ENCODE measurements around the gene STXBP6. TPM values are rescaled to one million over a fixed set of nuclear protein-coding genes. Genes with fewer than 3 reads are reported as not detected.

STXBP6 gene
- total RNA-seq, 1 experiment from 2014 or later: 6.4 TPM

DNA sequence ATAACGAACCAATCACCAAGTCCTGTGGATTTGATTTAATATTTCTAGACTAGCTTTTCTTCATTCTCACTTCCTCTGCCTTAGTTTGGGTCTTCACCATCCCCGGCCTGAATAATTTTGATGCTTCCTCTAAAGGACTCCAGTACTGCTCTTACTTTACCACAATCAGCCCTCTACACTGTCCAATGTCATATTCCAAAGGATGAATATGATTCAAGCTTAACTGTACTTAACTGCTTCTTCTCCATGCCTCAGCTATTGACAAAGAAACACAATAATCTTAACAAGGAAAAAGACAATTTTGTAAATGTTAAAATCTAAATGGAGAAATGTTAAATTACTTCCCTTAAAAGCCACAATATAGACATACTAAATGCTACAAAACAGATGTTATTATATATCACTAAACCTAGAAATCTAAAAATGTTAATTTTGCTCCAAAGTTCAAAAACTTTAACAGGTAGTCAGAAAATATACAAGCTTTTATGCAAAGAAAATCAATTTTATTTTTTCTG lies 70.2 kb downstream of the STXBP6 start:
- H3K4me3 Mint-ChIP-seq (ENCODE audit: low read depth, unreplicated experiment): peak overlapping the region; percentile 1
- H3K36me3 Mint-ChIP-seq (ENCODE audit: insufficient read depth, unreplicated experiment): peaks cover 8% of the 10 kb centered on the region
- no peaks in the 10 kb centered on the region for H3K9me3 Mint-ChIP-seq (ENCODE audit: low read depth, unreplicated experiment)
- H3K27me3 Mint-ChIP-seq (ENCODE audit: unreplicated experiment): no peaks in the 10 kb centered on the region
- no peak for DNase-seq
- intact Hi-C loops (cut with micrococcal nuclease; ENCODE audit: unreplicated experiment): no loop called here
- TF ChIP-seq, protein P1, sequence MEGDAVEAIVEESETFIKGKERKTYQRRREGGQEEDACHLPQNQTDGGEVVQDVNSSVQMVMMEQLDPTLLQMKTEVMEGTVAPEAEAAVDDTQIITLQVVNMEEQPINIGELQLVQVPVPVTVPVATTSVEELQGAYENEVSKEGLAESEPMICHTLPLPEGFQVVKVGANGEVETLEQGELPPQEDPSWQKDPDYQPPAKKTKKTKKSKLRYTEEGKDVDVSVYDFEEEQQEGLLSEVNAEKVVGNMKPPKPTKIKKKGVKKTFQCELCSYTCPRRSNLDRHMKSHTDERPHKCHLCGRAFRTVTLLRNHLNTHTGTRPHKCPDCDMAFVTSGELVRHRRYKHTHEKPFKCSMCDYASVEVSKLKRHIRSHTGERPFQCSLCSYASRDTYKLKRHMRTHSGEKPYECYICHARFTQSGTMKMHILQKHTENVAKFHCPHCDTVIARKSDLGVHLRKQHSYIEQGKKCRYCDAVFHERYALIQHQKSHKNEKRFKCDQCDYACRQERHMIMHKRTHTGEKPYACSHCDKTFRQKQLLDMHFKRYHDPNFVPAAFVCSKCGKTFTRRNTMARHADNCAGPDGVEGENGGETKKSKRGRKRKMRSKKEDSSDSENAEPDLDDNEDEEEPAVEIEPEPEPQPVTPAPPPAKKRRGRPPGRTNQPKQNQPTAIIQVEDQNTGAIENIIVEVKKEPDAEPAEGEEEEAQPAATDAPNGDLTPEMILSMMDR (IDR thresholded peaks at IDR 0.05; ENCODE audit: unreplicated experiment): no peak
- peaks cover 57% of the 10 kb centered on the region for H3K4me1 Mint-ChIP-seq (ENCODE audit: low read depth, unreplicated experiment)
- no TSS peak for BruUV-seq (replicated peaks)
- CTCF ChIA-PET: interaction anchor here (0.8 to 1.6 kb wide), 4 partner anchors 14 to 174 kb away, joined by 3 to 6 read pairs (median 4); no protein-coding TSS in a partner anchor
- H3K27ac Mint-ChIP-seq (ENCODE audit: unreplicated experiment): no peak overlapping the region

- CTCF ChIA-PET: interaction anchor here (0.8 to 1.6 kb wide), 5 partner anchors 15 to 268 kb away, joined by 3 to 6 read pairs (median 4); no protein-coding TSS in a partner anchor
- Mint-ChIP-seq H3K36me3 (ENCODE audit: insufficient read depth, unreplicated experiment) (peaks cover 8% of the 10 kb centered on the region), H3K27ac (ENCODE audit: unreplicated experiment) (peak overlapping the region; percentile 41), H3K4me3 (ENCODE audit: low read depth, unreplicated experiment) (peak overlapping the region; percentile 1), H3K9me3 (ENCODE audit: low read depth, unreplicated experiment) (no peaks in the 10 kb centered on the region), H3K4me1 (ENCODE audit: low read depth, unreplicated experiment) (peaks cover 51% of the 10 kb centered on the region), H3K27me3 (ENCODE audit: unreplicated experiment) (no peaks in the 10 kb centered on the region)
- TF ChIP-seq, protein P1 (IDR thresholded peaks at IDR 0.05; ENCODE audit: unreplicated experiment): no peak
- no TSS peak for BruUV-seq (replicated peaks)
- intact Hi-C loops (cut with micrococcal nuclease; ENCODE audit: unreplicated experiment): no loop called here
- DNase-seq: peak; percentile 5
Observed at GRCh38 chr14:24978862-24979724, 70.9 kb downstream of the STXBP6 start.

DNA sequence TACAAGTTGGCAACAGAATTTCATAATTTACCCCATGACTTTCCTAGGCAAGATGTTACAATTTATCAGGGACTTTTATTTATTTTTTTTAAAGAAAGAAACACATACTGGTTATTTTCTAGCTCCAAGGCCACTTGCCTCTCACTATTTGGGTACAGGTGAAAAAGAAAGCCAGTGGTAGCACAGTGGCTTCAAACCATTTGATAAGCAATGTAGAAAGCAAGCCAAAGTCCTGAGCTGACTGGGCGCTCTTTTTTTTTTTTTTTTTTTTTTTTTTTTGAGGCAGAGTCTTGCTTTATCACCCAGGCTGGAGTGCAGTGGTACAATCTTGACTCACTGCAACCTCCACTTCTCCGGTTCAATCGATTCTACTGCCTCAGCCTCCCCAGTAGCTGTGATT lies 73.3 kb downstream of the STXBP6 start:
- no TSS peak for BruUV-seq (replicated peaks)
- CTCF ChIA-PET: no interaction called here
- TF ChIP-seq, protein P1 (IDR thresholded peaks at IDR 0.05; ENCODE audit: unreplicated experiment): no peak
- intact Hi-C loops (cut with micrococcal nuclease; ENCODE audit: unreplicated experiment): no loop called here
- Mint-ChIP-seq H3K4me1 (ENCODE audit: low read depth, unreplicated experiment) (peaks cover 34% of the 10 kb centered on the region), H3K27ac (ENCODE audit: unreplicated experiment) (no peak overlapping the region), H3K27me3 (ENCODE audit: unreplicated experiment) (no peaks in the 10 kb centered on the region), H3K9me3 (ENCODE audit: low read depth, unreplicated experiment) (no peaks in the 10 kb centered on the region), H3K4me3 (ENCODE audit: low read depth, unreplicated experiment) (no peak overlapping the region), H3K36me3 (ENCODE audit: insufficient read depth, unreplicated experiment) (no peaks in the 10 kb centered on the region)
- DNase-seq: no peak

DNA sequence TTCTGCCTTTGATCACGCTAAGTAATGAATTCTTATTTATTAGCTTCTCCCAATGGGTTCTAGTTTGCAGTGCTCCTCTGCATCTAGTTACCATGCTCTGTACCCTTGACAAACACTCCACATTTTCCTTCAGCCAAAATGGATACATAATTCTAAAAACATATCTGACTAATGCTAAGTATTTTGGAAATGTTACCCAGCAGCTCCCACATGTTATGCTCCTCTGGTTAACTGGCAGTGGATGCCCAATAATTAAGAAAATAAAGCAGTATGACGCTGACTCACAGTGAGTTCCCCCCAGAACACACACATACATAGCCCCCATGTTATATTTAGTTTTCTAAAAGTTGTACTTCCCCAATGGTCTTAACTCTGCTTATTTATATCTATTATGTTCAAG lies 74.6 kb downstream of the STXBP6 start:
- BruUV-seq (replicated peaks): no TSS peak
- peaks cover 30% of the 10 kb centered on the region for H3K4me1 Mint-ChIP-seq (ENCODE audit: low read depth, unreplicated experiment)
- no peak overlapping the region for H3K27ac Mint-ChIP-seq (ENCODE audit: unreplicated experiment)
- intact Hi-C loops (cut with micrococcal nuclease; ENCODE audit: unreplicated experiment): no loop called here
- no peak for DNase-seq
- H3K36me3 Mint-ChIP-seq (ENCODE audit: insufficient read depth, unreplicated experiment): no peaks in the 10 kb centered on the region
- H3K9me3 Mint-ChIP-seq (ENCODE audit: low read depth, unreplicated experiment): no peaks in the 10 kb centered on the region
- no peak overlapping the region for H3K4me3 Mint-ChIP-seq (ENCODE audit: low read depth, unreplicated experiment)
- H3K27me3 Mint-ChIP-seq (ENCODE audit: unreplicated experiment): no peaks in the 10 kb centered on the region
- TF ChIP-seq, protein P1 (IDR thresholded peaks at IDR 0.05; ENCODE audit: unreplicated experiment): no peak
- CTCF ChIA-PET: no interaction called here

Measured in Calu3 (cell line).